ENCODE data around the gene GDA. TPM values are rescaled to one million over a fixed set of nuclear protein-coding genes. Genes with fewer than 3 reads are reported as not detected.

GDA gene
- total RNA-seq, 1 experiment from 2014 or later: 142 TPM

- Histone ChIP-seq H2AFZ (no peak overlapping the region), H3F3A (ENCODE audit: insufficient read depth, low read depth) (no peaks in the 10 kb centered on the region; the same call in 1 of the 2 replicates), H3K9me2 (ENCODE audit: insufficient read depth) (no peaks in the 10 kb centered on the region), H3K4me3 (no peak overlapping the region), H3K27ac (no peak overlapping the region), H3K79me2 (ENCODE audit: low read depth) (no peaks in the 10 kb centered on the region), H3K9me3 (ENCODE audit: insufficient read depth, low read depth) (no peaks in the 10 kb centered on the region; the same call in 1 of the 2 replicates), H3K4me1 (replicated peaks; ENCODE audit: insufficient read depth) (no peaks in the 10 kb centered on the region), H3K27me3 (ENCODE audit: insufficient read depth, low read depth) (no peaks in the 10 kb centered on the region), H3K36me3 (ENCODE audit: low read depth) (0 out of 2 replicates have a peak, but pooled peaks cover 14% of the 10 kb centered on the region), H4K20me1 (ENCODE audit: insufficient read depth) (no peaks in the 10 kb centered on the region), H3K4me2 (no peak overlapping the region)
- intact Hi-C loops (cut with micrococcal nuclease; ENCODE audit: unreplicated experiment): no loop called here
- no TSS peak for BruUV-seq (replicated peaks)
- TF ChIP-seq CTCF (conservative IDR thresholded peaks at IDR 0.05): no peak
- no peak for TF ChIP-seq EZH2 (IDR thresholded peaks at IDR 0.05; ENCODE audit: low read depth)
- no peak for DNase-seq
- CTCF ChIA-PET: interaction anchor here (0.6 kb wide), 1 partner anchor 286 kb away, joined by 4 read pairs; no protein-coding TSS in a partner anchor
- POLR2A ChIA-PET (ENCODE audit: unreplicated experiment): interaction anchor here (0.6 kb wide), 1 partner anchor 8 kb away, joined by 7 read pairs; no protein-coding TSS in a partner anchor
Observed at GRCh38 chr9:72247549-72247948, 98.3 kb downstream of the GDA start.

GRCh38 chr9:72251589-72251988, 102.3 kb downstream of the GDA start:
- CTCF ChIA-PET: no interaction called here
- Histone ChIP-seq H3F3A (ENCODE audit: insufficient read depth, low read depth) (peaks cover 5% of the 10 kb centered on the region; the same call in 1 of the 2 replicates), H2AFZ (no peak overlapping the region), H3K9me3 (ENCODE audit: insufficient read depth, low read depth) (no peaks in the 10 kb centered on the region; the same call in 1 of the 2 replicates), H3K27ac (no peak overlapping the region), H3K27me3 (ENCODE audit: insufficient read depth, low read depth) (no peaks in the 10 kb centered on the region), H3K9me2 (ENCODE audit: insufficient read depth) (no peaks in the 10 kb centered on the region), H3K36me3 (ENCODE audit: low read depth) (0 out of 2 replicates have a peak, but pooled peaks cover 14% of the 10 kb centered on the region), H3K4me2 (no peak overlapping the region), H3K4me3 (no peak overlapping the region), H3K4me1 (replicated peaks; ENCODE audit: insufficient read depth) (no peaks in the 10 kb centered on the region), H4K20me1 (ENCODE audit: insufficient read depth) (no peaks in the 10 kb centered on the region), H3K79me2 (ENCODE audit: low read depth) (no peaks in the 10 kb centered on the region)
- BruUV-seq (replicated peaks): no TSS peak
- intact Hi-C loops (cut with micrococcal nuclease; ENCODE audit: unreplicated experiment): no loop called here
- no peak for DNase-seq
- POLR2A ChIA-PET (ENCODE audit: unreplicated experiment): no interaction called here
- TF ChIP-seq EZH2 (IDR thresholded peaks at IDR 0.05; ENCODE audit: low read depth): no peak
- no peak for TF ChIP-seq CTCF (conservative IDR thresholded peaks at IDR 0.05)

- ChIA-PET POLR2A (ENCODE audit: unreplicated experiment) (no interaction called here), CTCF (no interaction called here)
- no peak for DNase-seq
- Histone ChIP-seq H3K27me3 (ENCODE audit: insufficient read depth, low read depth) (no peaks in the 10 kb centered on the region), H3K9me2 (ENCODE audit: insufficient read depth) (no peaks in the 10 kb centered on the region), H2AFZ (no peak overlapping the region), H4K20me1 (ENCODE audit: insufficient read depth) (no peaks in the 10 kb centered on the region), H3K27ac (no peak overlapping the region), H3F3A (ENCODE audit: insufficient read depth, low read depth) (peaks cover 5% of the 10 kb centered on the region; the same call in 1 of the 2 replicates), H3K79me2 (ENCODE audit: low read depth) (no peaks in the 10 kb centered on the region), H3K36me3 (ENCODE audit: low read depth) (0 out of 2 replicates have a peak, but pooled peaks cover 6% of the 10 kb centered on the region), H3K4me2 (no peak overlapping the region), H3K9me3 (ENCODE audit: insufficient read depth, low read depth) (no peaks in the 10 kb centered on the region), H3K4me3 (no peak overlapping the region), H3K4me1 (replicated peaks; ENCODE audit: insufficient read depth) (no peaks in the 10 kb centered on the region)
- intact Hi-C loops (cut with micrococcal nuclease; ENCODE audit: unreplicated experiment): no loop called here
- TF ChIP-seq EZH2 (IDR thresholded peaks at IDR 0.05; ENCODE audit: low read depth) (no peak), CTCF (conservative IDR thresholded peaks at IDR 0.05) (no peak)
- BruUV-seq (replicated peaks): no TSS peak
Observed at GRCh38 chr9:72254901-72255545, 105.8 kb downstream of the GDA start.
